ENCODE data around the gene DHX57. TPM values are rescaled to one million over a fixed set of nuclear protein-coding genes. Genes with fewer than 3 reads are reported as not detected.

Gene DHX57
- total RNA-seq, 1 experiment from 2014 or later: 27.5 TPM

DNA sequence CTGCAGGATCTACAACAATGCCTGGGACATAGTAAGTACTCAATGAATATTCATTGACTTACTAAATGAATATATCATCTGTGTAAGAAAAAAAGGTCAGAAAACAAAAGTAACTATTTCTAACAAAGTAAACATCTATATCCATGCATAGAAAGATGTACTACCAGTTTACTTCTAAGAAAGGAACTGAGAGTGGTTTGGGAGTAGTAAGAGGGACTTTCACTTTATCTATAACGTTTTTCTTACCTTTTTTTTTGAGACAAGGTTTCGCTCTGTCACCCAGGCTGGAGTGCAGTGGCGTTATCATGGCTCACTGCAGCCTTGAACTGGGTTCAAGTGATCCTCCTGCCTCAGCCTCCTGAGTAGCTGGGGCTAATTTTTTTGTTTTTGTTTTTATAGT lies 25.7 kb downstream of the DHX57 start:
- H4K91ac ChIP-seq (ENCODE audit: insufficient read length, low read depth, low read length): no peak overlapping the region
- DNase-seq: no peak
- H3K4me1 Mint-ChIP-seq: no peaks in the 10 kb centered on the region

More for the DNA sequence above, 25.7 kb downstream of the DHX57 start:
- WGBS (ENCODE audit: extremely low coverage, insufficient read length, low lambda C conversion rate): no CpG with 5 or more reads among the region's 3 CpGs
- Histone ChIP-seq H2BK120ac (ENCODE audit: low read depth, low read length, poor library complexity, severe bottlenecking) (no peak overlapping the region), H3K56ac (ENCODE audit: insufficient read length, low read depth, low read length) (no peak overlapping the region), H3K27me3 (ENCODE audit: insufficient read depth, low read length) (no peaks in the 10 kb centered on the region), H4K20me1 (ENCODE audit: control insufficient read depth, insufficient read depth, insufficient read length) (no peaks in the 10 kb centered on the region), H2BK12ac (ENCODE audit: insufficient read length, low read depth, low read length) (no peak overlapping the region), H3K23me2 (ENCODE audit: insufficient read length, low read depth, low read length, poor library complexity, severe bottlenecking) (no peaks in the 10 kb centered on the region), H4K5ac (ENCODE audit: insufficient read length, low read depth, low read length) (no peak overlapping the region), H3K14ac (ENCODE audit: insufficient read depth, low read length) (no peak overlapping the region), H3K4me2 (ENCODE audit: insufficient read depth, insufficient read length, low read length) (no peak overlapping the region), H3K9ac (ENCODE audit: extremely low read depth, insufficient read length, low read length) (no peak overlapping the region), H3K9me3 (ENCODE audit: control insufficient read depth, low read depth, low read length) (no peaks in the 10 kb centered on the region), H3T11ph (ENCODE audit: low read length) (no peak overlapping the region), H2AK5ac (ENCODE audit: insufficient read length, low read length) (no peak overlapping the region), H2BK20ac (ENCODE audit: low read depth, low read length, poor library complexity, severe bottlenecking) (no peak overlapping the region), H3K27ac (ENCODE audit: insufficient read length, low read depth, low read length) (no peak overlapping the region), H2BK15ac (ENCODE audit: low read depth, low read length) (no peak overlapping the region), H3K18ac (ENCODE audit: insufficient read length, low read depth, low read length) (no peak overlapping the region), H3K79me1 (ENCODE audit: insufficient read depth, low read depth, low read length, poor library complexity, severe bottlenecking) (no peaks in the 10 kb centered on the region), H3K4ac (ENCODE audit: low read depth, low read length) (no peak overlapping the region), H2AFZ (ENCODE audit: low read length) (no peak overlapping the region), H4K8ac (replicated peaks; ENCODE audit: insufficient read length, low read depth, low read length) (no peak overlapping the region), H3K79me2 (ENCODE audit: insufficient read depth, low read length) (no peaks in the 10 kb centered on the region), H2BK5ac (ENCODE audit: insufficient read length, low read length) (no peak overlapping the region), H3K23ac (ENCODE audit: insufficient read length, low read depth, low read length) (no peak overlapping the region), H3K4me1 (ENCODE audit: insufficient read depth, low read length) (no peaks in the 10 kb centered on the region)
- Mint-ChIP-seq H3K27ac (no peak overlapping the region), H3K4me3 (no peak overlapping the region), H3K27me3 (ENCODE audit: low read depth) (no peaks in the 10 kb centered on the region), H3K36me3 (ENCODE audit: insufficient read depth in 1 of 3, low read depth in 3 of 3) (peaks cover 5 to 55% (median 46%) of the 10 kb centered on the region in 3 experiments; a peak in 6 of 7 replicates), H3K9me3 (no peaks in the 10 kb centered on the region)
- TF ChIP-seq, protein P1, sequence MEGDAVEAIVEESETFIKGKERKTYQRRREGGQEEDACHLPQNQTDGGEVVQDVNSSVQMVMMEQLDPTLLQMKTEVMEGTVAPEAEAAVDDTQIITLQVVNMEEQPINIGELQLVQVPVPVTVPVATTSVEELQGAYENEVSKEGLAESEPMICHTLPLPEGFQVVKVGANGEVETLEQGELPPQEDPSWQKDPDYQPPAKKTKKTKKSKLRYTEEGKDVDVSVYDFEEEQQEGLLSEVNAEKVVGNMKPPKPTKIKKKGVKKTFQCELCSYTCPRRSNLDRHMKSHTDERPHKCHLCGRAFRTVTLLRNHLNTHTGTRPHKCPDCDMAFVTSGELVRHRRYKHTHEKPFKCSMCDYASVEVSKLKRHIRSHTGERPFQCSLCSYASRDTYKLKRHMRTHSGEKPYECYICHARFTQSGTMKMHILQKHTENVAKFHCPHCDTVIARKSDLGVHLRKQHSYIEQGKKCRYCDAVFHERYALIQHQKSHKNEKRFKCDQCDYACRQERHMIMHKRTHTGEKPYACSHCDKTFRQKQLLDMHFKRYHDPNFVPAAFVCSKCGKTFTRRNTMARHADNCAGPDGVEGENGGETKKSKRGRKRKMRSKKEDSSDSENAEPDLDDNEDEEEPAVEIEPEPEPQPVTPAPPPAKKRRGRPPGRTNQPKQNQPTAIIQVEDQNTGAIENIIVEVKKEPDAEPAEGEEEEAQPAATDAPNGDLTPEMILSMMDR (conservative IDR thresholded peaks at IDR 0.05): no peak

All from H9 (cell line).